ENCODE data around the gene ADGB.
A peak's percentile ranks its signal among the peaks of the same experiment; 100 is the strongest.

ADGB gene

DNA sequence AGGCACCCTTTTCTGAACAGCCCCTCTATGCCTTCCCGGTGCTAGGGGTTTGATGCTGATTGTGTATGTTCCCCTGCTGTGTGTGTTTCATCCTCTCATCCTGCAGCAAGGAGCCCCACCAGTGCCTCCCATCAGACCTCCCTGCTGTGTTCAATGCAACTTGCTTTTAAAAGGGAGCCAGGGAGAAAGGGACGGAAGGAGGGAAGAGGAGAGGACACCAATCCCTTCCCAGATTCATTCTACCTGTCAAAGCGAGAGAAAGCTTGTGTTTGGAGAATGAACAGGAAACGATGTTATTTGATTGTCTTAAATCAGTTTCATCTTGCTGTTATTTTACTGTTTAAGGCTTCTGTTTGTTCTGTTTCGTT is 259.2 kb downstream of the ADGB start:
- TF ChIP-seq POLR2AphosphoS5 (IDR thresholded peaks at IDR 0.05; ENCODE audit: low read depth, low read length) (no peak), POLR2A (IDR thresholded peaks at IDR 0.05; ENCODE audit: low read depth, low read length) (no peak), TAF1 (IDR thresholded peaks at IDR 0.05; ENCODE audit: borderline replicate concordance, low read depth, low read length) (no peak)
- no peak for DNase-seq (ENCODE audit: insufficient read length)
- peak; percentile 14 for FAIRE-seq

DNA sequence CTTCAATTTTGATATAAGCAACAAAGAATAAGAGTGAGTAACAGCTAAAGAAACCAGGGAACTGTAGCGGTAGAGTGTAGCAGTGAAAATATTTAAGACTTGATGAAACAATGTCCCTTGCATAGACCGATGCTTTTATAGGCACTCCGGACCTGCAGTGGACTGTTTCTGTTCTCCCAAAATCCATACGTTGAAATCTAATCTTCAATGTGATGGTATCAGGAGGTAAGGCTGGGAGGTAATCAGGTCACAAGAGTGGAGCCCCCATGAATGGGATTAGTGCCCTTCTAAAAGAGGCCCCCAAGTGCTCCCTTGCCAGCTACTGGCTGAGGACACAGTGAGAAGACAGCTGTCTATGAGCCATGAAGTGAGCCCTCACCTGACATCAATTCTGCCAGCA is 260.4 kb downstream of the ADGB start:
- TF ChIP-seq POLR2A (IDR thresholded peaks at IDR 0.05; ENCODE audit: low read depth, low read length) (no peak), TAF1 (IDR thresholded peaks at IDR 0.05; ENCODE audit: borderline replicate concordance, low read depth, low read length) (no peak), POLR2AphosphoS5 (IDR thresholded peaks at IDR 0.05; ENCODE audit: low read depth, low read length) (no peak)
- no peak for FAIRE-seq
- DNase-seq (ENCODE audit: insufficient read length) = no peak

DNA sequence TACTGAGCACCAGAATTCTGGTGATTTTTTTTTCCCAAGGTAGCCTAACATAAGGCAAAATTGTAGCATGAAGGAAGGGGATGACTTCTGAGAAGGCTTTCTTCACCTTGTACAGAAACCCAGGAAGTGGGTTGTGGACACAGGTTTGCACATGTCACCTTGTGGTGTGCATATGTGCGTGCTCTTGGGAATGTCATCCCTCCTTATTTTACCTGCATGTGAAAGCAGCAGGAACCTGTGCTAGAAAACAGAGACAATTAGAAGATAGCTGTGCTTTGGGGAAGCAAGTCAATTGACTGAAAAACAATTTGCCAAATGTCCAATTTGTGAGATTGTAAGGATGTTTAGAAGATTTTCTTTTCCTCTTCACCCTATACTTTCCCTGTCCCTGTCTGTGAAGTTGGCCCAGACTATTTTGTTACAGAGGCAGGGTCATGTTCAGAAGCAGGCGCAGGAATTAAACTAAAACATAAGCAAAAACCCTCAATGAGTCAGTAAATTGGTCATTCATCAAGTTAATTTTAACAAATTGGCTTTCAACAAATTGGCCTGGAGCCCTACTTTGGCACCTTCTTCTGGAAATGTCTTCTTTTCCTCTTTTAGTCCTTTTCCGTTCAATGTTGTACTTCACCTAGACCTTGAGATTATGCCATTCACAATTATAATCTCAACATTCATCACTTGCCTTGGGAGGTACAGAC is 261.2 kb downstream of the ADGB start:
- no peak for FAIRE-seq

DNA sequence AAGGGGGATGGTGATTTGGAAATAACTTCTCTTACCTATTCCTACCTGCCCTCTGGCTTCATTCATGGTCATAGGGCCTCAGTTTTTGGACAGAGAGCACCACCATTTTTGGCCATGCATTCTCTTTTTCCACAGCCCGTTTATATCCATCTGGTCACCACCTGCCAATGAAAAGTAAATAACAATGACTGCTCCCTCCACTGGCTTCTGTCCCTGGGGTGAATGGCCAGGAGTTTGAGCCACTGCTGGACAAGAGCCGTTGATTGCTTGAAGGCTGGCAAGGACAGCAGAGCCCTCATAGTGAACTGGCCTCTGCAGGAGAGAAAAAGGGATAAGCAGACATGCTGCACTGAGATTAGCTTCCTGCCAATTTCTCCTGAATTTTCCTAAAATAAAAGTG is 261.8 kb downstream of the ADGB start:
- FAIRE-seq (no peak), DNase-seq (ENCODE audit: insufficient read length) (no peak)
- TF ChIP-seq POLR2A (IDR thresholded peaks at IDR 0.05; ENCODE audit: low read depth, low read length) (no peak), POLR2AphosphoS5 (IDR thresholded peaks at IDR 0.05; ENCODE audit: low read depth, low read length) (no peak)

More for the DNA sequence above, 261.2 kb downstream of the ADGB start:
- no peak for DNase-seq (ENCODE audit: insufficient read length)
- TF ChIP-seq POLR2A (IDR thresholded peaks at IDR 0.05; ENCODE audit: low read depth, low read length) (no peak), POLR2AphosphoS5 (IDR thresholded peaks at IDR 0.05; ENCODE audit: low read depth, low read length) (no peak), TAF1 (IDR thresholded peaks at IDR 0.05; ENCODE audit: borderline replicate concordance, low read depth, low read length) (no peak)

DNA sequence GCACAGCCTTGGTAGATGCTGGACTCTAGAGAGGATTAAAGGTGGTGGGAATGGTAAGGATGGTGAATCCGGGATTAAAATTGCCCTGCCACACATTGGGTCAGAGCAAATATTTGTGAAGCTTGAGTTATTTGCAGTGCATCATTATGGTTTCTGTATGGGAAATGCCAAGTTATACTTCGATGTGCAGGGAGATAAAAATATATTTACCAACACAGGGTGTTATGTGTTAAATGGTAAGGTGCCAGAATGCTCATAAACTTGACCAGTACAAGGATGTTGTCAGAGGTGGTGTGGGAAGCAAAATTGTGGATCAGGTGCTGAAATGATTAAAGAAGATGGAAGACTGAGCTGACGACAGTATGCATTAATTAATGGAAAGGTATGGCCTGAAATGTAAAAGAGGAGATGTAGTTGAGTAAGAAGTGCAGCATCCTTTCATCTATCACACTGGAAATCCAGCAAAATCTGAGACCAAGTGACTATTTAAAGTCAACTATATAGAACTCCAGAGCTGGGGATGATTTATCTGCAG is 262.3 kb downstream of the ADGB start:
- DNase-seq (ENCODE audit: insufficient read length) (no peak), FAIRE-seq (no peak)
- no peak for TF ChIP-seq POLR2AphosphoS5 (IDR thresholded peaks at IDR 0.05; ENCODE audit: low read depth, low read length)
- no peak for TF ChIP-seq TAF1 (IDR thresholded peaks at IDR 0.05; ENCODE audit: borderline replicate concordance, low read depth, low read length)
- TF ChIP-seq POLR2A (IDR thresholded peaks at IDR 0.05; ENCODE audit: low read depth, low read length) = no peak

DNA sequence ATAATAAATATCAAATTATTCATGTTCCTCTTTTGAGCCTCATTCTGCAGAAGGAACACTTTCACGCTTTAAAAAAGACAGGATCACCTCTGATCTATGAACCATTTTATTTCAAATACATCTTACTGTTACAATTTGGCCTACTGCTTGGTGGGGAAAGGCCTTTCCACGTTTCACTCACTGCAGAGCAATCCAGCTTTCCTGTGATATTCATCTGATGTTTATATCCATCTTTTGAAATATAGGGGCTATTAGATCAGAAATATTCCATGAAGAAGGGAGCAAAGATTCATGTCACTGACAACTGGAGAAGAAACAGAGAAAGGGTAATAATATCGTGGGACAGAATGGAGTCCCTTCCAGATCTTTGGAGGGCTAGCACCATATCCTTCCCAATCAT is 262.9 kb downstream of the ADGB start:
- DNase-seq (ENCODE audit: insufficient read length) (no peak), FAIRE-seq (no peak)
- TF ChIP-seq POLR2AphosphoS5 (IDR thresholded peaks at IDR 0.05; ENCODE audit: low read depth, low read length) (no peak), TAF1 (IDR thresholded peaks at IDR 0.05; ENCODE audit: borderline replicate concordance, low read depth, low read length) (no peak), POLR2A (IDR thresholded peaks at IDR 0.05; ENCODE audit: low read depth, low read length) (no peak)

DNA sequence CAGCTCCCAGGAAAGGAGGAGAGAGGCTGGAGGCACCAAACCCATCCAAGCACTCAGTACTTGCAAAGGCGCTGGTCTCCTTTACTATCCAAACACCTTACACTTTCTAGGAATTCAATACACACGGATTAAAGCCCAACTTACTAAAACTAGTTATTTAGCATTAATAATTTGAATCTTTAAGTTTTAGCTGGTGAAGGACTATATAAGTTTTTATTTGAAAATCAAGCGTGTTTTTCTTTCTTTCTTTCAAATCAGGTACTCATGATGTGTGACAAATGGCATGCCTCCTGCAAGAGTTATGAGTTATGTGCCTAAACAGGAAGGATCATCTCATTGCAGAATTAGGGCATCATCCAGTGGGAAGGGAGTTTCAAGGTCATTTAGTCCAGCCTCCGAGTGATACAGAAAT is 263.7 kb downstream of the ADGB start:
- DNase-seq (ENCODE audit: insufficient read length) (no peak), FAIRE-seq (no peak)
- no peak for TF ChIP-seq POLR2A (IDR thresholded peaks at IDR 0.05; ENCODE audit: low read depth, low read length)
- TF ChIP-seq POLR2AphosphoS5 (IDR thresholded peaks at IDR 0.05; ENCODE audit: low read depth, low read length) = no peak
- no peak for TF ChIP-seq TAF1 (IDR thresholded peaks at IDR 0.05; ENCODE audit: borderline replicate concordance, low read depth, low read length)

DNA sequence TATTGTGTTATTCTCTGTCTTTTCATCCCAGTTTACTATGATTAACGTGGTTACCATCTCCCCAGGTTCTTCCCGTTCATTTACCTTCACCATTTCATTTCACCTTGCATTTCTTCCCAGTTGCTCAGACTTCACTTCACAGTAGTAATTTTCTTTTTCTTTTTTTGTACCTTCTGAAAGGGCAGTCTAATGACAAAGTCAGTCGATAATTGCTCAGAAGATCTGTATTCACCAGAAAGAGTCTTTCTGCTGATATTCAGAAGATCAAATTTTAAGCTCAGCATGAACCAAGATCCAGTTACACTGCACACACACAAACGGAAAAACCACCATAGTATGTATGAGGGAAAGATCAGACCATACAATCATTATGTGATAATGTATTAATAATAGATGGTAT is 265.5 kb downstream of the ADGB start:
- DNase-seq (ENCODE audit: insufficient read length) (no peak), FAIRE-seq (no peak)
- no peak for TF ChIP-seq POLR2A (IDR thresholded peaks at IDR 0.05; ENCODE audit: low read depth, low read length)
- TF ChIP-seq POLR2AphosphoS5 (IDR thresholded peaks at IDR 0.05; ENCODE audit: low read depth, low read length) = no peak
- no peak for TF ChIP-seq TAF1 (IDR thresholded peaks at IDR 0.05; ENCODE audit: borderline replicate concordance, low read depth, low read length)

DNA sequence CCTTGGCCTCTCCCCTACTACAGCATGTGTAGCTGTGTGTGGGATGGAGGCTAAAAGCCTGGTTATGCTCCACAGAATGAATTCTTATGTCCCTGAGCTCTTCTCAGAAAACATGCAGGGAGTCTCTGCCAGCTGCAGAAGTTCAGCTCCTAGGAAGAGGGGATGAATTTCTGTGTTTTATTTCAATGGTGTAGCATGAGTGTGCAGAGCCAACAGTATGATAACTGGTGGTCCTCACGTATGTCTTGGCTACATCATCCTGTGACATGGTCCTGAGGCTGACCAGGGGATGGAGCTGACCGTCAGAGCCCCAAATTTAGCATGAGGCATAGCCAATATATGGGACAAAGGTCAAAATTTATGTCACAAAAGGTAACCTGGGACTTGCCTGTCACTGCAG is 266.1 kb downstream of the ADGB start:
- no peak for DNase-seq (ENCODE audit: insufficient read length)
- no peak for TF ChIP-seq POLR2A (IDR thresholded peaks at IDR 0.05; ENCODE audit: low read depth, low read length)
- no peak for TF ChIP-seq POLR2AphosphoS5 (IDR thresholded peaks at IDR 0.05; ENCODE audit: low read depth, low read length)
- TF ChIP-seq TAF1 (IDR thresholded peaks at IDR 0.05; ENCODE audit: borderline replicate concordance, low read depth, low read length) = no peak
- FAIRE-seq = no peak

Data from GM12892 (cell line).